Upper lobe of left lung (tissue), 4 donors: ENCODE results near the gene FYB1.

ENCODE experiments used
- POLR2AphosphoS5 ChIP-seq, 2 donors: sonication (generic); formaldehyde crosslinking; IDR thresholded peaks; one replicate each; pipeline ENCODE4 v1.5.1; 2017; ENCODE audit warnings: antibody characterized with exemption in 2 of 2
- TF ChIP-seq, protein P1 (sequence below), 6 experiments: fragments of 450-650 bp in 4 of 6; fragments of 200-600 bp in 2 of 6; sonication (generic) in 2 of 6; IDR thresholded peaks; one replicate each; pipeline ENCODE4 v1.5.1; 2016 to 2019; ENCODE audit warnings: antibody characterized with exemption in 6 of 6

DNA sequence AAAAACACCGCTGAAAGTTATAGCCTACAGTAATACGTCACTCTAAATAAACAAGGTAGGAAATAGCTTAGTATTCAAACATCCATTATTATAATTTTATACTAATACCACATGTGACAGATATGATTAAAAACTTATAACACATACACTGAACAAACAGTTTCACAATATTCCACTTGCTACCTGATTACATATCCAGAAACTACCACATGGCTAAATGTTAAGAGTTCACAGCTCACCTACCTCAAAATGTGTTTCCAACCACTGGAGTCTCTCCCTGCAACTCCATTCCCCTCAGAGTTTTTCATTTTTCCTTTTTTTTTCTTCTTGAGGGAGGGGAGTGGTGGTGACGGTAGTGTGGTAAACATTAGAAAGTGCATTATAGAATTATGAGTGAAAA is 157.3 kb downstream of the FYB1 start:
- TF ChIP-seq, protein P1, sequence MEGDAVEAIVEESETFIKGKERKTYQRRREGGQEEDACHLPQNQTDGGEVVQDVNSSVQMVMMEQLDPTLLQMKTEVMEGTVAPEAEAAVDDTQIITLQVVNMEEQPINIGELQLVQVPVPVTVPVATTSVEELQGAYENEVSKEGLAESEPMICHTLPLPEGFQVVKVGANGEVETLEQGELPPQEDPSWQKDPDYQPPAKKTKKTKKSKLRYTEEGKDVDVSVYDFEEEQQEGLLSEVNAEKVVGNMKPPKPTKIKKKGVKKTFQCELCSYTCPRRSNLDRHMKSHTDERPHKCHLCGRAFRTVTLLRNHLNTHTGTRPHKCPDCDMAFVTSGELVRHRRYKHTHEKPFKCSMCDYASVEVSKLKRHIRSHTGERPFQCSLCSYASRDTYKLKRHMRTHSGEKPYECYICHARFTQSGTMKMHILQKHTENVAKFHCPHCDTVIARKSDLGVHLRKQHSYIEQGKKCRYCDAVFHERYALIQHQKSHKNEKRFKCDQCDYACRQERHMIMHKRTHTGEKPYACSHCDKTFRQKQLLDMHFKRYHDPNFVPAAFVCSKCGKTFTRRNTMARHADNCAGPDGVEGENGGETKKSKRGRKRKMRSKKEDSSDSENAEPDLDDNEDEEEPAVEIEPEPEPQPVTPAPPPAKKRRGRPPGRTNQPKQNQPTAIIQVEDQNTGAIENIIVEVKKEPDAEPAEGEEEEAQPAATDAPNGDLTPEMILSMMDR (IDR thresholded peaks at IDR 0.05) = no peak
- TF ChIP-seq POLR2AphosphoS5 (IDR thresholded peaks at IDR 0.05) = no peak
